BE2C (cell line): ENCODE results near the gene CLEC4C.
"Not testable (repeated sequence)": the region's sequence is repeated elsewhere in the genome, so short reads cannot be mapped to it uniquely, and the experiment has no call there.

Experiments
- DNase-seq: peaks from one replicate; pipeline ENCODE4 v3.0.0-alpha.2; 2020
- H3K27me3 ChIP-seq: fragments of 250-450 bp; sonication (Bioruptor Pico); 2 replicates; pipeline ENCODE4 v1.5.1; 2020; ENCODE audit warnings: mild to moderate bottlenecking
- H3K36me3 ChIP-seq: fragments of 250-450 bp; sonication (Bioruptor Pico); 2 replicates; pipeline ENCODE4 v1.5.1; 2020; ENCODE audit warnings: mild to moderate bottlenecking
- H3K4me1 ChIP-seq: fragments of 250-450 bp; sonication (Bioruptor Pico); 2 replicates; pipeline ENCODE4 v1.5.1; 2020
- H3K4me3 ChIP-seq: 2 replicates; pipeline ENCODE4 v1.5.1; 2011; ENCODE audit warnings: low read depth, low read length
- H3K9me3 ChIP-seq: fragments of 250-450 bp; sonication (Bioruptor Pico); 2 replicates; pipeline ENCODE4 v1.5.1; 2020
- CTCF ChIP-seq: IDR thresholded peaks from 2 replicates; pipeline ENCODE4 v1.5.1; 2012; ENCODE audit warnings: mild to moderate bottlenecking, low read depth, low read length

The CLEC4C gene

GRCh38 chr12:7782055-7782454, 34.9 kb upstream of the CLEC4C start:
- TF ChIP-seq CTCF = no peak
- no peaks in the 10 kb centered on the region for H3K27me3 ChIP-seq

DNA sequence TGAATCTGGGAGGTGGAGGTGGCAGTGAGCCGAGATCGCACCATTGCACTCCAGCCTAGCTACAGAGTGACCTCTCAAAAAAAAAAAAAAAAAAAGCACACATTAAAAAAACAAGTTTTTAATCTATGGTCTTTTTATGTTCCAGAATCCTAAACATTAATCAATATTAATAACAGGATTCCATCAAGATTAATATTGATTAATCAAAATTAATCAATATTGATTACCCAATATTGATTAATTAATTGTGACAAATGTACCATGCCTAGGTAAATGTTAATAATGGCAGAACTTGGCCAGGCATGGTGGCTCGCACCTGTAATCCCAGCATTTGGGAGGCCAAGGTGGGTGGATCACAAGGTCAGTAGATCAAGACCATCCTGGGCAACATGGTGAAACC, 34.1 kb upstream of the CLEC4C start:
- Histone ChIP-seq H3K9me3 (no peaks in the 10 kb centered on the region), H3K4me3 (no peak overlapping the region), H3K4me1 (no peaks in the 10 kb centered on the region), H3K36me3 (no peaks in the 10 kb centered on the region), H3K27me3 (no peaks in the 10 kb centered on the region)
- no peak for DNase-seq
- TF ChIP-seq CTCF = no peak

More at GRCh38 chr12:7782055-7782454, 34.9 kb upstream of the CLEC4C start:
- H3K4me1 ChIP-seq = no peaks in the 10 kb centered on the region
- H3K36me3 ChIP-seq = no peaks in the 10 kb centered on the region
- no peak overlapping the region for H3K4me3 ChIP-seq
- H3K9me3 ChIP-seq = no peaks in the 10 kb centered on the region
- DNase-seq = no peak

GRCh38 chr12:7769999-7770398, 22.8 kb upstream of the CLEC4C start:
- no peaks in the 10 kb centered on the region for H3K27me3 ChIP-seq
- H3K36me3 ChIP-seq = no peaks in the 10 kb centered on the region
- DNase-seq = no peak
- no peak for TF ChIP-seq CTCF
- H3K9me3 ChIP-seq = no peaks in the 10 kb centered on the region
- no peaks in the 10 kb centered on the region for H3K4me1 ChIP-seq
- H3K4me3 ChIP-seq = no peak overlapping the region

- no peak for TF ChIP-seq CTCF
- no peak overlapping the region for H3K4me3 ChIP-seq
- DNase-seq = no peak
Observed at GRCh38 chr12:7758766-7759140, 11.6 kb upstream of the CLEC4C start.

GRCh38 chr12:7756993-7757392, 9.8 kb upstream of the CLEC4C start:
- no peak for DNase-seq
- Histone ChIP-seq H3K36me3 (no peaks in the 10 kb centered on the region), H3K4me3 (no peak overlapping the region), H3K4me1 (no peaks in the 10 kb centered on the region), H3K9me3 (no peaks in the 10 kb centered on the region; the same call in 1 of the 2 replicates), H3K27me3 (no peaks in the 10 kb centered on the region)
- TF ChIP-seq CTCF = no peak

More at GRCh38 chr12:7758766-7759140, 11.6 kb upstream of the CLEC4C start:
- Histone ChIP-seq H3K27me3 (no peaks in the 10 kb centered on the region), H3K4me1 (no peaks in the 10 kb centered on the region), H3K9me3 (no peaks in the 10 kb centered on the region), H3K36me3 (no peaks in the 10 kb centered on the region)

- not testable (repeated sequence) for H3K4me1 ChIP-seq, H3K36me3 ChIP-seq, H3K4me3 ChIP-seq
Observed at GRCh38 chr12:7755668-7756067, 8.5 kb upstream of the CLEC4C start.

GRCh38 chr12:7751941-7752922, 5.1 kb upstream of the CLEC4C start:
- H3K4me3 ChIP-seq, H3K36me3 ChIP-seq, H3K9me3 ChIP-seq, DNase-seq, H3K27me3 ChIP-seq, H3K4me1 ChIP-seq: not testable (repeated sequence)

More at GRCh38 chr12:7755668-7756067, 8.5 kb upstream of the CLEC4C start:
- H3K27me3 ChIP-seq, H3K9me3 ChIP-seq, DNase-seq: not testable (repeated sequence)
